ENCODE results near the gene FHIT. TPM values are rescaled to one million over a fixed set of nuclear protein-coding genes. Genes with fewer than 3 reads are reported as not detected.

FHIT gene
- total RNA-seq, 1 experiment from 2014 or later: 9.8 TPM

GRCh38 chr3:60339304-60339703, 911.9 kb downstream of the FHIT start:
- no peak for TF ChIP-seq CTCF (conservative IDR thresholded peaks at IDR 0.05)
- TF ChIP-seq EZH2 (IDR thresholded peaks at IDR 0.05; ENCODE audit: low read depth): no peak
- no peak overlapping the region for H3K4me2 ChIP-seq
- H3K4me3 ChIP-seq: no peak overlapping the region
- H3K36me3 ChIP-seq (ENCODE audit: low read depth): no peaks in the 10 kb centered on the region
- ChIA-PET CTCF (no interaction called here), POLR2A (ENCODE audit: unreplicated experiment) (no interaction called here)
- H3K79me2 ChIP-seq (ENCODE audit: low read depth): no peaks in the 10 kb centered on the region
- H2AFZ ChIP-seq: no peak overlapping the region
- H4K20me1 ChIP-seq (ENCODE audit: insufficient read depth): no peaks in the 10 kb centered on the region
- DNase-seq: no peak
- no peaks in the 10 kb centered on the region for H3K27me3 ChIP-seq (ENCODE audit: insufficient read depth, low read depth)
- H3K9me2 ChIP-seq (ENCODE audit: insufficient read depth): no peaks in the 10 kb centered on the region
- intact Hi-C loops (cut with micrococcal nuclease; ENCODE audit: unreplicated experiment): no loop called here
- no TSS peak for BruUV-seq (replicated peaks)
- no peaks in the 10 kb centered on the region for H3K4me1 ChIP-seq (replicated peaks; ENCODE audit: insufficient read depth)
- H3K27ac ChIP-seq: no peak overlapping the region
- H3K9me3 ChIP-seq (ENCODE audit: insufficient read depth, low read depth): no peaks in the 10 kb centered on the region
- H3F3A ChIP-seq (ENCODE audit: insufficient read depth, low read depth): no peaks in the 10 kb centered on the region

- ChIA-PET POLR2A (ENCODE audit: unreplicated experiment) (no interaction called here), CTCF (no interaction called here)
- intact Hi-C loops (cut with micrococcal nuclease; ENCODE audit: unreplicated experiment): no loop called here
These were observed 913.8 kb downstream of the FHIT start for GRCh38 chr3:60337421-60337820.

GRCh38 chr3:60336061-60336460, 915.2 kb downstream of the FHIT start:
- no peaks in the 10 kb centered on the region for H3K9me3 ChIP-seq (ENCODE audit: insufficient read depth, low read depth)
- no peaks in the 10 kb centered on the region for H3K27me3 ChIP-seq (ENCODE audit: insufficient read depth, low read depth)
- H3K36me3 ChIP-seq (ENCODE audit: low read depth): no peaks in the 10 kb centered on the region
- H4K20me1 ChIP-seq (ENCODE audit: insufficient read depth): no peaks in the 10 kb centered on the region
- CTCF ChIA-PET: no interaction called here
- H3K4me1 ChIP-seq (replicated peaks; ENCODE audit: insufficient read depth): no peaks in the 10 kb centered on the region
- no TSS peak for BruUV-seq (replicated peaks)
- H3K27ac ChIP-seq: no peak overlapping the region
- intact Hi-C loops (cut with micrococcal nuclease; ENCODE audit: unreplicated experiment): no loop called here
- TF ChIP-seq CTCF (conservative IDR thresholded peaks at IDR 0.05): no peak
- TF ChIP-seq EZH2 (IDR thresholded peaks at IDR 0.05; ENCODE audit: low read depth): no peak
- no peak for DNase-seq
- H3K79me2 ChIP-seq (ENCODE audit: low read depth): no peaks in the 10 kb centered on the region
- H3K9me2 ChIP-seq (ENCODE audit: insufficient read depth): no peaks in the 10 kb centered on the region
- POLR2A ChIA-PET (ENCODE audit: unreplicated experiment): no interaction called here
- H3K4me2 ChIP-seq: no peak overlapping the region
- no peaks in the 10 kb centered on the region for H3F3A ChIP-seq (ENCODE audit: insufficient read depth, low read depth)
- H2AFZ ChIP-seq: no peak overlapping the region
- H3K4me3 ChIP-seq: no peak overlapping the region

More at GRCh38 chr3:60337421-60337820, 913.8 kb downstream of the FHIT start:
- no peak for DNase-seq
- BruUV-seq (replicated peaks): no TSS peak
- Histone ChIP-seq H2AFZ (no peak overlapping the region), H3K36me3 (ENCODE audit: low read depth) (no peaks in the 10 kb centered on the region), H3K9me2 (ENCODE audit: insufficient read depth) (no peaks in the 10 kb centered on the region), H3K27me3 (ENCODE audit: insufficient read depth, low read depth) (no peaks in the 10 kb centered on the region), H3K9me3 (ENCODE audit: insufficient read depth, low read depth) (no peaks in the 10 kb centered on the region), H3K27ac (no peak overlapping the region), H3K4me1 (replicated peaks; ENCODE audit: insufficient read depth) (no peaks in the 10 kb centered on the region), H4K20me1 (ENCODE audit: insufficient read depth) (no peaks in the 10 kb centered on the region), H3K4me2 (no peak overlapping the region), H3K4me3 (no peak overlapping the region), H3K79me2 (ENCODE audit: low read depth) (no peaks in the 10 kb centered on the region), H3F3A (ENCODE audit: insufficient read depth, low read depth) (no peaks in the 10 kb centered on the region)
- no peak for TF ChIP-seq EZH2 (IDR thresholded peaks at IDR 0.05; ENCODE audit: low read depth)
- no peak for TF ChIP-seq CTCF (conservative IDR thresholded peaks at IDR 0.05)

Data from PC-9 (cell line).